HG03095 (cell line): ENCODE measurements around the gene STAG1.
"Not testable (repeated sequence)": the region's sequence is repeated elsewhere in the genome, so short reads cannot be mapped to it uniquely, and the experiment has no call there.

Experiments
- ATAC-seq: cut with Tn5 transposase; IDR thresholded peaks from one replicate; pipeline ENCODE4 v1.9.1; 2021; ENCODE audit warnings: moderate library complexity; ENCODE audit not compliant: unreplicated experiment

STAG1 gene

DNA sequence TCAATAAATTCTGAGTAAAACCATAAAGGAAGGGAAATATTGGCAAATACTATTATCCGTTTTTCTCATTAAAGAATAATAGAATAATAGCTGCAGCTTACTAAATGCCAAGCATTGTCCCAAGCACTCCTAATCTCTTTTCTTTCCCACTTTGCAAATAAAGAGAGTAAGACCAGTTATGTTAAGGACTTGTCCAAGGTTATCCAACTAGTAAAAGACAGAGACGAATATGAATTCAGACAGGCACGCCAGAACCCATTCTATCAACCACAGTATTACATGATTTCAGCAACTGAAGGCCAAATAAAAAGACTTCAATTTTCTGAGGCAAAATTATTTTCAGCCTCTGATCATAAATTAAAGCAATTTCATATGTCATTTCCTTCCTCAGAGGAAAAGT is 235.5 kb downstream of the STAG1 start:
- no peak for ATAC-seq

DNA sequence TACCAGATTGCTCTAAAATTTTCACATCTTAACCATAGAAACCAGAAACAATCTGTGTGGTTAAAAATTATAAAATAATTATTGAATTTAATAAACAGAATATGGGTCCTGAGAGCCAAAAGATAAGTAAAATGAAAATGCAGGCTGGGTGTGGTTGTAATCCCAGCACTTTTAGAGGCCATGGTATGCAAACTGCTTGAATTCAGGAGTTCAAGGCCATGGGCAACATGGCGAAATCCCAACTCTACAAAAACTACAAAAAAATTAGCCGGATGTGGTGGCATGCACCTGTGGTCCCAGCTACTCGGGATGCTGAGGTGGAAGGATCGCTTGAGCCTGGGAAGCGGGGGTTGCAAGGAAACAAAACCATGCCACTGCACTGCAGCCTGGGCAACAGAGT is 236.1 kb downstream of the STAG1 start:
- no peak for ATAC-seq

DNA sequence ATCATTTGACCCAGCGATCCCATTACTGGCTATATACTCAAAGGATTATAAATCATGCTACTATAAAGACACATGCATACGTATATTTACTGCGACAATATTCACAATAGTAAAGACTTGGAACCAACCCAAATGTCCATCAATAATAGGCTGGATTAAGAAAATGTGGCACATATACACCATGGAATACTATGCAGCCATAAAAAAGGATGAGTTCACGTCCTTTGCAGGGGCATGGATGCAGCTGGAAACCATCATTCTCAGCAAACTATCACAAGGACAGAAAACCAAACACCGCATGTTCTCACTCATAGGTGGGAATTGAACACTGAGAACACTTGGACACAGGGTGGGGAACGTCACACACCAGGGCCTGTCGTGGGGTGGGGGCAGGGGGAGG is 237.6 kb downstream of the STAG1 start:
- not testable (repeated sequence) for ATAC-seq

DNA sequence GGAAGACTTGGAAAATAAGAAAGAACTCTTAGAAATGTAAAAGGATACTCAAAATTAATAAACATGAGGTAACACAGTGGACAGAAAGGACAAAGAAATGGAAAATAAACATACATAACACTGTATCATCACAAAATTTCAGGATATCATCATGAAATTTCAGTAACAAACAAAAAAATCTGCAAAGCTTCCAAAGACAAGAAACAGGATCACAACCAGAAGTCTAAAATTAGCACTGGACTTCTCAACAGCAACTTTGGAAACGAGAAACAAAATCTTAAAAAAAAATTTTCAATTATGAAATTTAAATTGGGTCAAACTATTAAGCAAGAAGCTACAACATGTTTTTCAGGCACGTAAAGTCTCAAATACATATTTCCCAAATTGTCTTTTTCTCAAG is 238.8 kb downstream of the STAG1 start:
- no peak for ATAC-seq

DNA sequence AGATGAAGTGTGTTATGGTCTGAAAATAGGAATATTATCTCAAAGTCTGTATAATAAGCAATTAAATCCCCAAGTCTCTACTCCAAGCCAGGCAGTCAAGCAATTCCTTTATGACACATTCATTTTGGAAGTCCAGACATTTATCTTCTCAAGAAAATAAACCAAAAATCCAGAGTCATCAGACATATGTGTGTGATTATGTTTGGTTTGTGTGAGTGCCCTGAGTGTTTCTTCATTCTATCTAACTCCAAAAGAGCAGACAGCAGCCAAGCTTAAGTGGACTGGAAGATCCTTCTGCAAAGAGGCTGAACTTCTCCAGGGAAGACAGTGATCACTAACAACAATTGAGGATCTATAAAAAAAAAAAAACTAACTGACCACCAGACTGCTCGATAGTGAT is 239.8 kb downstream of the STAG1 start:
- no peak for ATAC-seq

DNA sequence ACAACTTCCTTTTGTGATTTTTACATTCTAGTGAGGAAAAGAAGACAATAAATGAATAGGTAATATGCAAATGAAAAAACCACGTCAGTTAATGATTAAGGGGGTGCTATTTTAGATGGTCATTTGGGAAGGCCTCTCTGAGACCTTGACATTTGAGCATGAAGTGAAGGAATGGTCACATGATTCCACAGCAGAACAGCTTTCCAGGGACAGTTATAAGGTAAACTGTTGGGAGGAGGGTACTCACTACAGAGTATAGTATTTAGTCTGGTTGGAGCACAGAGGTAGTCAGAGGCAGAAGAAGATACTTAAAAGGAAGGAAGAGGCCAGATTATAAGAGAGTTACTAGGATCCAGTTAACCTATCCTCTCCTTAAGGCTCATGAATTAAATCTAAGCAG is 246.5 kb downstream of the STAG1 start:
- no peak for ATAC-seq

DNA sequence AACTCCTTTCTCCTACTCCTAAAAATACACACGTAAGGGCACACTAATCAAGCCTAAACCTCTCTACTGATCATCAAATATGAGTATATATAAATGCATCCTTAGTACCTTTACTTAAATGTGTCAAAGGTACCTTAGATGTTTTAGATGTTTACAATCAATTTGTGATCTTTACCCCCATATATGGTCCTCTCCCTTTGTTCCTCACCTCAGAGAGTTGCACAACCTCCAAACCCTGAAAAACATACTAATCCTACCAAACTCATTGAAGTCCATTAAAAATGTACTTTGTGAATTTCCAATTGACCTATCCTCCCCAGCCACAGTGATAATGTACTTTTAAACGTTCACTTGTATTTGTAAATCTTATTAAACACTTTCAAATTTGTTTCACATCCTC is 249.1 kb downstream of the STAG1 start:
- ATAC-seq: no peak

DNA sequence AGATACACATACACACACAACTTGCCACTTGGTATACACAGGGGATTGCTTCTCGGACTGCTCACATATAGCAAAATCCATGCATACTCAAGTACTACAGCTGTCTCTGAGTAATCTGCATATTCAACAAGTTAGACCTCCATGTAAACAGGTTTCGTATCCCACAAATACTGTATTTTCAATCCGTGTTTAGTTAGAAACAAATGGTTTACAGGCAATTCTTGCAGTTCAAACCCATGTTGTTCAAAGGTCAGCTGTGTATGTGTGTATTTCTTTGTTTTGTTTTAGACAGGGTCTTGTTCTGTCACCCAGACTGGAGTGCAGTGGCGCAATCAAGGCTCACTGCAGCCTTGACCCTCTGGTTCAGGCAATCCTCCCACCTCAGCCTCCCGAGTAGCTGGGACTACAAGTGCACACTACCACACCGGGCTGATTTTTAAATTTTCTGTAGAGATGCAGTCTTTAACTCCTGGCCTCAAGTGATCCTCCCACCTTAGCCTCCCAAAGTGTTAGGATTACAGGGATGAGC is 253.2 kb downstream of the STAG1 start:
- no peak for ATAC-seq

DNA sequence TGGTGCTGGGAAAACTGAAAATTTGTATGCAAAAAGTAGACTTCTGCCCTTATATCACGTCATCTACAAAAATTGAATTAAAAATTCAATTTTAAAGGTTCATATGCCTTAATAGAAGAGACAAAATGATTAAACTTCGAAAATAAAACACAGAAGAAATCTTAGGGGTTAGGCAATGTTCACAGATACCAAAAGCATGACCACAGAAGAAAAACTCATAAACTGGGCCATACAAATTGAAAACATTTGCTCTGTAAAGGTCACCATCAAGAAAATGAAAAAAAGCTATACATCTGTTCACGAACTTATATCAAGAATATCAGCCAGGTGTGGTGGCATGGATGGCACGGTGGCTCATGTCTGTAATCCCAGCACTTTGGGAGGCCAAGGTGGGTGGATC is 257.0 kb downstream of the STAG1 start:
- no peak for ATAC-seq

DNA sequence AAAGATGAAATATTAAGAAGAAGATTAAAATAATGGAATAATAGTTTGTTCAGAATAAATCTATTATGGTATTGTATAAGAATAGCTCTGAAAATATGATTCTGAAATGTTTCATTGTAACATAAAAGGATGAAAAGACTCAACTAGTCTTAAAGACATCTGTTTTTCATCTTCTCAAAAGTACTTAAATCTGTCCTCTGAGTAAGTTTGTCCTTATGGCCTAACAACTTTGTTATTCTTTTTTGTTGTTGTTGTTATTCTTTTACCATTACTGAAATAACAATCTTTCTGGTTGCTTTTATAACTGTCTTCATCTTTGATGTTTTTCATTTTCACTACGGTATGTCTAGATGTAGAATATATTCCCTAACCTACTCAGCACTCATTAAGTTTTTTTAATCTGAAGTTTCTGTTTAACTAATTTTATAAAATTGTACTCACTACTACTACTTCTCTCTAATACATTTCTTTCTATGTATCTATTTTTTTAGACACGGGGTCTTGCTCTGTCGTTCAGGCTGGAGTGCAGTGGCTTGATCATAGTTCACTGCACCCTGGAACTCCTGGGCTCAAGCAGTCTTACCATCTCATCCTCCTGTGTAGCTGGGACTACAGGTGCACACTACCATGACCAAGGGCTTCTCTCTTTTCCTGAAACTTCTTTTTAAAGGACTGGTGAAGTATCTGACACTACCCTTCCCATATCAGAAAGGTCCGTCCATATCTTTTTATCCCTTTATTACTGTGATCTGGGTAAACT is 261.4 kb downstream of the STAG1 start:
- ATAC-seq: no peak

DNA sequence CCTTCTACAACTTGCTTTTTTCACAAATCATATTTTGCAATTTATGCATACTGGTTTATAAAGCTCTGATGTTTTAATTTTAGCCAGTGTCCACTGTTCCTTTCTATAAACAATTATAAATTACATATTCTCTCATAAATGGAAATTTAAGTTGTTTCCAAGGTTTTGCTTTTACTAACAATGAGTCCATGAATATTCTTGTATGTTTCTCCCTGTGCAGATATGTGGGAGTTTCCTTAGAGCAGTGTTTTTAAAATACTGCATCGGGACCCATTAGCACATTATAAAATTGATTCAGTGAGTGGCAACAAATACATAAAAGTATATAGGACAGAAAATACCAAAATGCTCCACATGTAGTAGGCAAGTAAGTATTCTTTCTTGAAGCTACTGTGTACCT is 266.4 kb downstream of the STAG1 start:
- ATAC-seq: no peak

DNA sequence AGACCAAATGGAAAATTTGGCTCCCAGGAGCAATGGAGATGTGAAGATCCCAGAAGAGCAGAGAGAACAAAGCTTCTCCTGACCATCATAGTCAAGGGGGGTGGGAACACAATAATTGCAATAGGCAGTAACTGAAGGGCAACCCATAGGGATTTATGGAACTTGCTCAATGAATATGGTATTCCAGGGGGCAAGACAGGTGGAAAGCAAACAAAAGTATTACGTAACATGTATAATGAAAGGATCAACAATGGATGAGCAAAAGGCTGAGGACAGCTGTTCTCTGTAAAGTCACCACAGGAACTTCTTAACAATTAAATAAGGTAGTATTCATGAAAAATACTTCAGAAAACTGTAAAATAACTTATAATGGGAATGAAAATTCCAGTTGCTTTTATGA is 275.9 kb downstream of the STAG1 start:
- no peak for ATAC-seq

DNA sequence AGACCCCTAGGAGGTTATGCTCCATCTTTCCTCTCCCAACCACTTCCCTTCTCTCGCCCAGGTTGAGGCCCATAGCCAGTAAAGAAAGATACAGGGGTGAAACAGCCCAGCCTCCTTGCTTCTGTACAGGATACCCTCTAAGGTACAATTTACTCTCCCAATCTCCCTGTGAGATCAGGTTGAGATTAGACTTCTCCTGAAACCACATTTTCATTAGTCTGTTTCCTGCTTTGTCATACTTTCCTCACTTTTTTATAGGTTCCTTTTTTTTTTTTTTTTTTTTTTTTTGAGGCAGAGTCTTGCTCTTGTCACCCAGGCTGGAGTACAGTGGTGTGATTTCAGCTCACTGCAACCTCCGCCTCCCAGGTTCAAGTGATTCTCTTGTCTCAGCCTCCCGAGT is 277.3 kb downstream of the STAG1 start:
- not testable (repeated sequence) for ATAC-seq

DNA sequence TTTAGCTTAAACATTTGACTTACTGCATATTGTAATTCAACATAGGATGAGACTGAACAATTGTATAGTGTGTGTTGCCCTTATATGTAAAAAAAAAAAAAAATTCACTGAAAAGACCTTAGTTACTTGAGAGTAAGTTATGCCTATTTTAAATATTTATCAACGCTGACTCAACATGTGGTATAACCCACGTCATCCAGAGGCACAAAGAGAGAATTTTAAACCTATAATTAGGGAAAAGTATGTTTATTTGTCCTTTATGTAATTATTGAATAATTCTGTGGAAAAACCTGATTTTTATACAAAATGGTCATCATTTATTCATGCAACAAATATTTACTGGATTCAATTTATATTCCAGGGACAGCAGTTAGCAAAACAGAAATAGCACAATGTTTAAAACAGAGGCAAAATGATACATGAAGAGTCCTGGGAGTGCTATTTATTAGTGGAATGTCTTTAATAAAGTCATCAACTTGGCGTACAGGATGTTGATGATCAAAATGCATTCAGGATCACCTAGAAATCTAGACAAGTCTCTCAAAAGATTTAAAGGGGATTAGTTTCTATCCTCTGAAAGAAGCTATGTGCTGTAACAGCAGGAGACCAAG is 278.4 kb downstream of the STAG1 start:
- no peak for ATAC-seq

DNA sequence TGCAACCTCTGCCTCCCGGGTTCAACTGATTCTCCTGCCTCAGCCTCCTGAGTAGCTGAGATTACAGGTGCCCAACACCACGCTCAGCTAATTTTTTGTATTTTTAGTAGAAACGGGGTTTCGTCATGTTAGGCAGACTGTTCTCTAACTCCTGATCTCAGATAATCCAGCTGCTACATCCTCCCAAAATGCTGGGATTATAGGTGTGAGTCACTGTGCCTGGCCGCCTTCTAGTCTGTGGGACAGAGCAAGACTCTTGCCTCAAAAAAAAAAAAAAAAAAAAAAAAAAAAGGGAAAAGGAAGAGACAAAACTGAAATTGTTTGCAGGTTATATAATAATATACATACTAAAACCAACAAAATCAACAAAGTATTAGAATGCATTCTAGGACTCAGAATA is 286.9 kb downstream of the STAG1 start:
- no peak for ATAC-seq

DNA sequence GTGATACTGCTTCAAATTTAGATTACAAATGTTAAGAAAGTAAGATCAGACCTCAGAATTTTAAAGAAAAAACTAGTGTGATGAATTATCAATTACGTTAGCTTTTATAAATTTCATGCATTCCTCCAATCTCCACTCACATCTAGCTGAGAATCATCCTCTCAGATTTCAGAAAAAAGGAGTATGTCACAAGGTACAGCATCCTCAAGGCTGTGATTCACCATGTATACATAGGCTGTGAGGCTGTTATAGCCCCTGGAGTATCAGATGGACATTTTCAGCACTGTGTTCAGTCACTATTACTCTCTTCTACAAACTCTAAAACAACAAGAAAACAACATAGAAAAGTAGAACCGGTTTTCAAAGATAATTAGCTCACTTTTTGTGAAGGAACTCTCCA is 287.7 kb downstream of the STAG1 start:
- no peak for ATAC-seq

DNA sequence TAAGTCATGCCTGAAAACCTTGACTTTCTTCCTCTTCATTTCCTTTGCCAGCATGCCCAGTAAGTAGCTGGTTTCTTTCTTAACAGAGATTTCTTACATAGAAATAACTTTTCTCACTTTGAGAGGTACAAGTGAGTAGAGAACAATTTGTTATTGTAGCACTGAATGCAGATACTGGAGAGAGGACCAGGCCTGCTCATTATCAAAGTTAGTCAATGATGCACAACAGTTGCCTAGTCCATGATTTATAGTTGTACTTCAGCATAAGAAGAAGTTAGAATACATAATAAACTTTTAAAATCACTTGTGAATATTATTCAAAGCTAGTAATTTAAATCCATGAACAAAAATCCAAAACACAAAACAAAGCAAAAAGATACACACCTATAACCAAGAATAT is 289.0 kb downstream of the STAG1 start:
- ATAC-seq: no peak

DNA sequence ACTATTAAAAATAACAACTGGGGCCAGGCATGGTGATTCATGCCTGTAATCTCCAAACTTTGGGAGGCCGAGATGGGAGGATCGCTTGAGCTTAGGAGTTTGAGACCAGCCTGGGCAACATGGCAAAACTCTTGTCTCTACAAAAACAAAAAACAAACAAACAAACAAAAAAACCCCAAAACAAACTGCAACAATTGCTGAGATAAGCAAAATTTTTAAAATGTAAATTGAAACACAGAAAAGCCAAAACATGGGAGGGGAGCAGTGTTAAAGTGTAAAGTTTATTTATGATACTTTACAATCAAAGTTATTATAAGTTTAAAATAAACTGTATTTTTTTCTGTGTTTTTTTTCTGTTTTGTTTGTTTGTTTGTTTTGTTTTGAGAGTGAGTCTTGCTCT is 294.4 kb downstream of the STAG1 start:
- no peak for ATAC-seq

DNA sequence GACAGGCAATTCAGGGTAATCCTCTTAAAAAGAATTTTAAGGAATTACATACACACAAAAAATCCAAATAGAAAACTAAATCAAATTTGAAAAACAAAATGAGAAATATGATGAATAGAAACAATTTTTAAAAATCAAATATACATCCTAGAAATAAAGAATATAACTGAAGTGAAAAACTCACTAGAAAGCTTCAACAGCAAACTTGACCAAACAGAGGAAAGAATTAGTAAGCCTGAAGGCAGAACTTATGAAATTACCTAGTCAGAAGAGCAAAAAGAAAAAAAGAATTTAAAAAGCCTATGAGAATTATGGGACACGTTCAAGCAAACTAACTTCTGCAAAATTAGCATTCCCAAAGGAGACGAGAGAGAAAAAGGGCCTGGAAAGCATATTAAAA is 296.0 kb downstream of the STAG1 start:
- no peak for ATAC-seq

DNA sequence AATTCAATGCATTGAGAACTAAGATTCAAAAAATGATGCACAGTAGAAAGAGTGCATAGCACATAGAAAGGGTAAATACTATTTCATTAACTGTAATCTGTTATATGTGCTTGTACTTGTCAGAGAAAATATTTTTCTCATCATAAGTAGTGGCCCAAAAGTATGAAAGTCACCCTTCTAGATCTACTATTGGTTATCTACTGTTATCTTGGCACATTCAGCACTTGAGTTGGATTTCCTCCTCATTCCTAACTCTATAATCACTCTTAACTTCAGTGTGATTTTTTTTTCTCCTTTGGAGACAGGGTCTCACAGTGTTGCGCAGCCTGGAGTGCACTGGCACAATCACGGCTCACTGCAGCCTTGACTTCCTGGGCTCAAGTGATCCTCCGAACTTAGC is 307.6 kb downstream of the STAG1 start:
- no peak for ATAC-seq

DNA sequence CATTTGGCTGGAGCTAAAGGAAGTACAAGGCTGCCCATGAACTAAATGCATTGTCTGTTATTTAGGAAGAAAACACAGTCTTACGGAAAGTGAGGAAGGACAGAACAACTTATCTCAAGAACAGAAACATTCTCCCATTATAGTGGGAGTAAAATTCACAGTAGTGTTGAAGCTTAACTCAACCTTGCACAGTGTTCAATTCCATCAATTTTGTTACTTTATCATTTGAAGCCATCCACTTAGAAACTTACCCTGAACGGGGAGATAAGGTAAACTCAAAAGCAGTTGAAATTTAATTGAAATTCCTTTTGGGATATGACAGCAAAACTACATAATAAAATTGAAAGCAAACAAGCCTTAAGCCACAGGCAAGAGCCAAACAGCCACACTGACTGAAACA is 315.1 kb downstream of the STAG1 start:
- ATAC-seq: no peak

DNA sequence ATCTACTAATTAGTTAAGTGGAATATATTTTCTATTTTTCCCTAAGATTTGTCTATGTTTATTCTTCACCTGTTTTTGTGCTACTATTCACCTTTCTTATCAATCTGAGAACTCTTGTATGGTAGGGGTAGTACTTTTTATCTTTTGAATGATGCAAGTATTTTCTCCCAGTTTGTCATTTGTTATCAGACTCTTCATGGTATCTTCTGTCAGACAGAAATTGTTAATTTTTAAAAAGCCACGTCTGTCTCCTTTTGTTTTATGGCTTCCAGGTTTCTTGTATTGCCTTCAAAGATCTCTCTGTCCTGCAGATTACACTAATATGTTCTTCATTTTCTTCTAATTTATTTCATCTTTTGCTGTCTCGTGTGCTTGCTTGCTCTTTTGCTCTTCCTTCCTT is 317.7 kb downstream of the STAG1 start:
- ATAC-seq: no peak

DNA sequence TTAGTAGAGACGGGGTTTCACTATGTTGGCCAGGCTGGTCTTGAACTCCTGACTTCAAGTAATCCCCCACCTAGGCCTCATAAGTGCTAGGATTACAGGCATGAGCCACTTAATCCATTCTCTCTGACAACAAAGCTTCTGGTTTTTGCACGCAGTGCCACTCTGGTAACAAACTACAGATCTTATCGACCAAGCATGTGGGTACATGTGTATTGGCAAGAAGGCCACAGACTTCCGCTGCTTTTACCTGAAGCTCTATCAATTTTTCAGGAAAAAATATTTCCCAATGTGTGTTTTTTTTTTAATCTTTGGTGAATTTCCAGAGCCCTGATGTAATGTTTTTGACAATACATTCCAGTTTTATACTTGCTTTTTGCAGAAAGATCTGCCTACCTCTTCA is 319.5 kb downstream of the STAG1 start:
- no peak for ATAC-seq
